K562 (cell line): ENCODE data around the gene SCRN3. TPM values are rescaled to one million over a fixed set of nuclear protein-coding genes. Genes with fewer than 3 reads are reported as not detected.

ENCODE experiments used
- BRCA1 ChIP-seq, 2 experiments: fragments of 450-650 bp in 1 of 2; sonication (generic) in 1 of 2; formaldehyde crosslinking in 1 of 2; IDR thresholded peaks; 2 replicates each; pipeline versions ENCODE4 v1.5.0 to v1.6.1; 2017 to 2020; ENCODE audit warnings: mild to moderate bottlenecking in 1 of 2, missing genetic modification reagents in 1 of 2
- CSDE1 ChIP-seq, 2 experiments: fragments of 450-650 bp; IDR thresholded peaks; 2 replicates each; pipeline ENCODE4 v1.6.1; 2016; ENCODE audit warnings: mild to moderate bottlenecking in 1 of 2
- CTCFL ChIP-seq: IDR thresholded peaks from 2 replicates; pipeline ENCODE4 v1.6.1; 2011; ENCODE audit warnings: borderline replicate concordance, low read depth, mild to moderate bottlenecking, moderate library complexity, low read length; ENCODE audit not compliant: insufficient read depth, poor library complexity, severe bottlenecking
- DPF2 ChIP-seq: fragments of 450-650 bp; IDR thresholded peaks from 2 replicates; pipeline ENCODE4 v1.6.1; 2016
- EHMT2 ChIP-seq: fragments of 450-650 bp; IDR thresholded peaks from 2 replicates; pipeline ENCODE4 v1.6.1; 2018; ENCODE audit warnings: antibody characterized with exemption
- ELF4 ChIP-seq: fragments of 450-650 bp; formaldehyde crosslinking; IDR thresholded peaks from 2 replicates; pipeline ENCODE4 v1.4.0; 2022; ENCODE audit warnings: missing genetic modification characterization
- EP400 ChIP-seq: fragments of 450-650 bp; IDR thresholded peaks from 2 replicates; pipeline ENCODE4 v1.6.1; 2017; ENCODE audit warnings: antibody characterized with exemption, mild to moderate bottlenecking, moderate library complexity
- FOXJ3 ChIP-seq: sonication (generic); formaldehyde crosslinking; IDR thresholded peaks from 2 replicates; pipeline ENCODE4 v1.4.0; 2020; ENCODE audit warnings: mild to moderate bottlenecking, missing genetic modification reagents
- GABPB1 ChIP-seq: sonication (generic); formaldehyde crosslinking; IDR thresholded peaks from 2 replicates; pipeline ENCODE4 v1.8.0; 2022; ENCODE audit warnings: mild to moderate bottlenecking, missing genetic modification reagents
- GATAD2B ChIP-seq: fragments of 450-650 bp; IDR thresholded peaks from 2 replicates; pipeline ENCODE4 v1.6.1; 2017; ENCODE audit warnings: mild to moderate bottlenecking, borderline replicate concordance
- HDAC1 ChIP-seq, 2 experiments: fragments of 450-650 bp; IDR thresholded peaks; 2 replicates each; pipeline ENCODE4 v1.6.1; 2016 to 2017; ENCODE audit warnings: inconsistent platforms in 1 of 2, mild to moderate bottlenecking in 1 of 2, moderate library complexity in 1 of 2
- HIVEP1 ChIP-seq: fragments of 250-450 bp; sonication (Bioruptor Pico); IDR thresholded peaks from 2 replicates; pipeline ENCODE4 v1.4.0; 2020; ENCODE audit warnings: mild to moderate bottlenecking
- HMGXB4 ChIP-seq: sonication (generic); formaldehyde crosslinking; IDR thresholded peaks from 2 replicates; pipeline ENCODE4 v1.8.1; 2023; ENCODE audit warnings: mild to moderate bottlenecking, missing genetic modification reagents
- L3MBTL2 ChIP-seq: fragments of 450-650 bp; IDR thresholded peaks from 2 replicates; pipeline ENCODE4 v1.6.1; 2016; ENCODE audit warnings: mild to moderate bottlenecking, moderate library complexity
- MCM7 ChIP-seq, 2 experiments: fragments of 450-650 bp; IDR thresholded peaks; 2 replicates each; pipeline ENCODE4 v1.6.1; 2016 to 2018
- MEF2A ChIP-seq: IDR thresholded peaks from 2 replicates; pipeline ENCODE4 v1.6.1; 2011; ENCODE audit warnings: low read depth, mild to moderate bottlenecking, low read length, moderate library complexity; ENCODE audit not compliant: control insufficient read depth
- NCOR1 ChIP-seq: fragments of 450-650 bp; IDR thresholded peaks from 2 replicates; pipeline ENCODE4 v1.6.1; 2016; ENCODE audit warnings: mild to moderate bottlenecking, moderate library complexity
- NR1H2 ChIP-seq: sonication (generic); formaldehyde crosslinking; IDR thresholded peaks from 2 replicates; pipeline ENCODE4 v1.4.0; 2020; ENCODE audit warnings: mild to moderate bottlenecking, missing genetic modification reagents
- POLR3G ChIP-seq: IDR thresholded peaks from 2 replicates; pipeline ENCODE4 v1.6.1; 2011; ENCODE audit not compliant: insufficient read length, insufficient replicate concordance; ENCODE audit errors: extremely low read depth
- SMARCA4 ChIP-seq: fragments of 450-650 bp; IDR thresholded peaks from 2 replicates; pipeline ENCODE4 v1.6.1; 2016
- SMARCC2 ChIP-seq: fragments of 450-650 bp; IDR thresholded peaks from 2 replicates; pipeline ENCODE4 v1.6.1; 2017; ENCODE audit warnings: antibody characterized with exemption, moderate library complexity, mild to moderate bottlenecking, low read depth
- SPI1 ChIP-seq: IDR thresholded peaks from 2 replicates; pipeline ENCODE4 v1.6.1; 2011; ENCODE audit warnings: low read depth, low read length, control low read depth, borderline replicate concordance
- STAT5A ChIP-seq: IDR thresholded peaks from 2 replicates; pipeline ENCODE4 v1.6.1; 2012; ENCODE audit warnings: low read length, inconsistent platforms, borderline replicate concordance
- TARDBP ChIP-seq: fragments of 450-650 bp; IDR thresholded peaks from 2 replicates; pipeline ENCODE4 v1.6.1; 2016
- TCF3 ChIP-seq: sonication (generic); formaldehyde crosslinking; IDR thresholded peaks from 2 replicates; pipeline ENCODE4 v1.4.0; 2020; ENCODE audit warnings: mild to moderate bottlenecking, missing genetic modification reagents
- TEAD4 ChIP-seq, 2 experiments: sonication (generic) in 1 of 2; formaldehyde crosslinking in 1 of 2; IDR thresholded peaks; 2 replicates each; pipeline versions ENCODE4 v1.6.1 to v1.8.0; 2012 to 2022; ENCODE audit warnings: borderline replicate concordance in 1 of 2, inconsistent platforms in 1 of 2, low read length in 1 of 2, mild to moderate bottlenecking in 1 of 2, missing genetic modification reagents in 1 of 2
- U2AF2 ChIP-seq: fragments of 200-400 bp; formaldehyde crosslinking; optimal IDR thresholded peaks from 2 replicates; pipeline ENCODE3; 2017; ENCODE audit warnings: low read depth, mild to moderate bottlenecking, low read length
- USF1 ChIP-seq: sonication (generic); formaldehyde crosslinking; IDR thresholded peaks from 2 replicates; pipeline ENCODE4 v1.9.0; 2022; ENCODE audit warnings: mild to moderate bottlenecking, missing genetic modification reagents
- polyA plus RNA-seq, 8 experiments: library from polyadenylated mRNA; depleted of rRNA in 4 of 8; stranded (reverse) in 5 of 8; unstranded in 3 of 8; fragments of >200 nt; fragmentation: Nextera tagmentation in 2 of 8; fragmentation: Illumina TruSeq in 1 of 8; extraction: Ambion mirVana in 2 of 8; extraction: Trizol in 1 of 8; gene quantifications; 2 replicates each; pipeline versions ENCODE4 v1.2.1 to v1.2.3, GENCODE V29; 2011 to 2014; ENCODE audit warnings: inconsistent platforms in 1 of 8, missing spikeins in 1 of 8
- total RNA-seq, 7 experiments: library from RNA; depleted of rRNA in 6 of 7; stranded (reverse); fragments of >200 nt in 6 of 7; fragmentation: Illumina TruSeq in 2 of 7; extraction: Trizol in 2 of 7; gene quantifications; 2 replicates each; pipeline versions ENCODE4 v1.2.1 to v1.2.3, GENCODE V29; 2011 to 2021; ENCODE audit warnings: low replicate concordance in 1 of 7

SCRN3 gene
- total and polyA plus RNA-seq, 9 of the 15 experiments (the other 6 are each of a cell fraction or from before 2014, with no cell fraction given) = 7.7 to 21.8 (median 20.0) TPM

GRCh38 chr2:174350593-174351181 is 44.8 kb upstream of the SCRN3 start (continued):
- TF ChIP-seq TEAD4 (IDR thresholded peaks at IDR 0.05; ENCODE audit: low read length) (0 out of 2 replicates have a peak, but pooled peaks have one; percentile 30), TEAD4 (CRISPR knock-in tag; IDR thresholded peaks at IDR 0.05; ENCODE audit: borderline replicate concordance) (no peak), POLR3G (no peak), CTCFL (no peak), BRCA1 (IDR thresholded peaks at IDR 0.05) (no peak), BRCA1 (CRISPR knock-in tag; IDR thresholded peaks at IDR 0.05) (no peak), SMARCA4 (0 out of 2 replicates have a peak, but pooled peaks have one; percentile 18), USF1 (CRISPR knock-in tag) (no peak), HDAC1 (IDR thresholded peaks at IDR 0.05) (no peak), U2AF2 (no peak), NCOR1 (peak; percentile 35; the same call in 1 of the 2 replicates), ELF4 (no peak), L3MBTL2 (no peak), MCM7 (IDR thresholded peaks at IDR 0.05) (no peak), FOXJ3 (CRISPR knock-in tag) (no peak), STAT5A (peak; percentile 29; the same call in 1 of the 2 replicates), SMARCC2 (no peak), GABPB1 (CRISPR knock-in tag) (no peak), EP400 (no peak), TCF3 (peak; percentile 26; the same call in 1 of the 2 replicates), HMGXB4 (no peak), HIVEP1 (CRISPR knock-in tag) (no peak), CSDE1 (IDR thresholded peaks at IDR 0.05) (no peak), NR1H2 (CRISPR knock-in tag) (no peak), SPI1 (no peak), MEF2A (no peak), EHMT2 (no peak), DPF2 (peak; percentile 36; the same call in 1 of the 2 replicates), GATAD2B (no peak), TARDBP (no peak)
